ENCODE results near the gene PCDH9. TPM values are rescaled to one million over a fixed set of nuclear protein-coding genes. Genes with fewer than 3 reads are reported as not detected.

Gene PCDH9
- total and polyA plus RNA-seq, 5 donors from 2014 or later: 0.08 to 0.77 (median 0.09) TPM

- no peak overlapping the region for H3K4me3 Mint-ChIP-seq
- H3K9me3 Mint-ChIP-seq: peaks cover 0 to 23% (median 7%) of the 10 kb centered on the region in 7 donors
Observed at GRCh38 chr13:66343224-66343828, 886.8 kb downstream of the PCDH9 start.

GRCh38 chr13:66341635-66342377, 888.3 kb downstream of the PCDH9 start:
- DNase-seq: no peak
- no peak for ATAC-seq (ENCODE audit: low read depth in 2 of 2)
- H3K9me3 ChIP-seq (ENCODE audit: control insufficient read depth in 2 of 2, low read length in 2 of 2): peaks cover 0 to 7% of the 10 kb centered on the region in 2 experiments
- Mint-ChIP-seq H3K9me3 (peaks cover 0 to 14% (median 6%) of the 10 kb centered on the region in 7 donors), H3K4me3 (no peak overlapping the region), H3K36me3 (no peaks in the 10 kb centered on the region), H3K4me1 (no peaks in the 10 kb centered on the region), H3K27me3 (no peaks in the 10 kb centered on the region), H3K27ac (no peak overlapping the region)
- H3K36me3 ChIP-seq (ENCODE audit: control insufficient read depth, insufficient read depth, low read length): no peaks in the 10 kb centered on the region
- no peak overlapping the region for H3K4me3 ChIP-seq (ENCODE audit: low read depth, low read length)
- H3K27ac ChIP-seq (ENCODE audit: insufficient read depth, low read length, poor library complexity, severe bottlenecking): no peak overlapping the region
- no peaks in the 10 kb centered on the region for H3K4me1 ChIP-seq (ENCODE audit: control insufficient read depth, insufficient read depth, low read length, poor library complexity, severe bottlenecking)
- no peaks in the 10 kb centered on the region for H3K27me3 ChIP-seq (ENCODE audit: control insufficient read depth, insufficient read depth, low read length)

More at GRCh38 chr13:66343224-66343828, 886.8 kb downstream of the PCDH9 start:
- no peaks in the 10 kb centered on the region for H3K4me1 Mint-ChIP-seq
- no peaks in the 10 kb centered on the region for H3K36me3 Mint-ChIP-seq
- H3K27me3 Mint-ChIP-seq: no peaks in the 10 kb centered on the region
- Histone ChIP-seq H3K27me3 (ENCODE audit: control insufficient read depth, insufficient read depth, low read length) (no peaks in the 10 kb centered on the region), H3K4me3 (ENCODE audit: low read depth, low read length) (no peak overlapping the region), H3K27ac (ENCODE audit: insufficient read depth, low read length, poor library complexity, severe bottlenecking) (no peak overlapping the region), H3K4me1 (ENCODE audit: control insufficient read depth, insufficient read depth, low read length, poor library complexity, severe bottlenecking) (no peaks in the 10 kb centered on the region), H3K9me3 (ENCODE audit: control insufficient read depth in 2 of 2, low read length in 2 of 2) (peaks cover 0 to 7% of the 10 kb centered on the region in 2 experiments), H3K36me3 (ENCODE audit: control insufficient read depth, insufficient read depth, low read length) (no peaks in the 10 kb centered on the region)
- DNase-seq: no peak
- no peak overlapping the region for H3K27ac Mint-ChIP-seq
- no peak for ATAC-seq (ENCODE audit: low read depth in 2 of 2)

GRCh38 chr13:66339214-66339613, 890.9 kb downstream of the PCDH9 start:
- Mint-ChIP-seq H3K4me1 (no peaks in the 10 kb centered on the region), H3K27me3 (no peaks in the 10 kb centered on the region), H3K36me3 (no peaks in the 10 kb centered on the region), H3K9me3 (peaks cover 0 to 13% (median 6%) of the 10 kb centered on the region in 7 donors), H3K27ac (no peak overlapping the region), H3K4me3 (no peak overlapping the region)
- ATAC-seq (ENCODE audit: low read depth in 2 of 2) (no peak), DNase-seq (no peak)
- Histone ChIP-seq H3K36me3 (ENCODE audit: control insufficient read depth, insufficient read depth, low read length) (no peaks in the 10 kb centered on the region), H3K4me3 (ENCODE audit: low read depth, low read length) (no peak overlapping the region), H3K4me1 (ENCODE audit: control insufficient read depth, insufficient read depth, low read length, poor library complexity, severe bottlenecking) (no peaks in the 10 kb centered on the region), H3K9me3 (ENCODE audit: control insufficient read depth in 2 of 2, low read length in 2 of 2) (no peaks in the 10 kb centered on the region), H3K27me3 (ENCODE audit: control insufficient read depth, insufficient read depth, low read length) (no peaks in the 10 kb centered on the region), H3K27ac (ENCODE audit: insufficient read depth, low read length, poor library complexity, severe bottlenecking) (no peak overlapping the region)

- no peaks in the 10 kb centered on the region for H3K36me3 ChIP-seq (ENCODE audit: control insufficient read depth, insufficient read depth, low read length)
- no peak overlapping the region for H3K27ac ChIP-seq (ENCODE audit: insufficient read depth, low read length, poor library complexity, severe bottlenecking)
- Mint-ChIP-seq H3K27ac (no peak overlapping the region), H3K9me3 (peaks cover 0 to 14% (median 6%) of the 10 kb centered on the region in 7 donors), H3K4me1 (no peaks in the 10 kb centered on the region), H3K4me3 (no peak overlapping the region), H3K27me3 (no peaks in the 10 kb centered on the region), H3K36me3 (no peaks in the 10 kb centered on the region)
- DNase-seq (no peak), ATAC-seq (ENCODE audit: low read depth in 2 of 2) (no peak)
- H3K4me1 ChIP-seq (ENCODE audit: control insufficient read depth, insufficient read depth, low read length, poor library complexity, severe bottlenecking): no peaks in the 10 kb centered on the region
- H3K9me3 ChIP-seq (ENCODE audit: control insufficient read depth in 2 of 2, low read length in 2 of 2): no peaks in the 10 kb centered on the region
- no peaks in the 10 kb centered on the region for H3K27me3 ChIP-seq (ENCODE audit: control insufficient read depth, insufficient read depth, low read length)
- H3K4me3 ChIP-seq (ENCODE audit: low read depth, low read length): no peak overlapping the region
Observed at GRCh38 chr13:66338542-66338941, 891.6 kb downstream of the PCDH9 start.

- Mint-ChIP-seq H3K4me1 (no peaks in the 10 kb centered on the region), H3K36me3 (no peaks in the 10 kb centered on the region), H3K4me3 (no peak overlapping the region), H3K27ac (no peak overlapping the region), H3K9me3 (peaks cover 0 to 10% (median 6%) of the 10 kb centered on the region in 7 donors), H3K27me3 (no peaks in the 10 kb centered on the region)
- Histone ChIP-seq H3K27ac (ENCODE audit: insufficient read depth, low read length, poor library complexity, severe bottlenecking) (no peak overlapping the region), H3K36me3 (ENCODE audit: control insufficient read depth, insufficient read depth, low read length) (no peaks in the 10 kb centered on the region), H3K27me3 (ENCODE audit: control insufficient read depth, insufficient read depth, low read length) (no peaks in the 10 kb centered on the region), H3K4me1 (ENCODE audit: control insufficient read depth, insufficient read depth, low read length, poor library complexity, severe bottlenecking) (no peaks in the 10 kb centered on the region), H3K9me3 (ENCODE audit: control insufficient read depth in 2 of 2, low read length in 2 of 2) (no peaks in the 10 kb centered on the region), H3K4me3 (ENCODE audit: low read depth, low read length) (no peak overlapping the region)
- no peak for ATAC-seq (ENCODE audit: low read depth in 2 of 2)
- DNase-seq: no peak
Observed at GRCh38 chr13:66335626-66336025, 894.5 kb downstream of the PCDH9 start.

- DNase-seq (no peak), ATAC-seq (ENCODE audit: low read depth in 2 of 2) (no peak)
- Histone ChIP-seq H3K4me1 (ENCODE audit: control insufficient read depth, insufficient read depth, low read length, poor library complexity, severe bottlenecking) (no peaks in the 10 kb centered on the region), H3K4me3 (ENCODE audit: low read depth, low read length) (no peak overlapping the region), H3K27me3 (ENCODE audit: control insufficient read depth, insufficient read depth, low read length) (no peaks in the 10 kb centered on the region), H3K36me3 (ENCODE audit: control insufficient read depth, insufficient read depth, low read length) (no peaks in the 10 kb centered on the region), H3K9me3 (ENCODE audit: control insufficient read depth in 2 of 2, low read length in 2 of 2) (peaks cover 0 to 5% of the 10 kb centered on the region in 2 experiments), H3K27ac (ENCODE audit: insufficient read depth, low read length, poor library complexity, severe bottlenecking) (no peak overlapping the region)
- Mint-ChIP-seq H3K4me3 (no peak overlapping the region), H3K36me3 (no peaks in the 10 kb centered on the region), H3K27ac (no peak overlapping the region), H3K4me1 (no peaks in the 10 kb centered on the region), H3K27me3 (no peaks in the 10 kb centered on the region), H3K9me3 (peaks cover 2 to 18% (median 9%) of the 10 kb centered on the region in 7 donors)
Observed at GRCh38 chr13:66329988-66330451, 900.1 kb downstream of the PCDH9 start.

GRCh38 chr13:66328476-66328875, 901.7 kb downstream of the PCDH9 start:
- ATAC-seq (ENCODE audit: low read depth in 2 of 2): no peak
- H3K4me1 Mint-ChIP-seq: no peaks in the 10 kb centered on the region
- Histone ChIP-seq H3K27ac (ENCODE audit: insufficient read depth, low read length, poor library complexity, severe bottlenecking) (no peak overlapping the region), H3K4me1 (ENCODE audit: control insufficient read depth, insufficient read depth, low read length, poor library complexity, severe bottlenecking) (no peaks in the 10 kb centered on the region), H3K4me3 (ENCODE audit: low read depth, low read length) (no peak overlapping the region), H3K9me3 (ENCODE audit: control insufficient read depth in 2 of 2, low read length in 2 of 2) (peaks cover 0 to 5% of the 10 kb centered on the region in 2 experiments), H3K27me3 (ENCODE audit: control insufficient read depth, insufficient read depth, low read length) (no peaks in the 10 kb centered on the region), H3K36me3 (ENCODE audit: control insufficient read depth, insufficient read depth, low read length) (no peaks in the 10 kb centered on the region)
- peaks cover 3 to 13% (median 9%) of the 10 kb centered on the region in 7 donors for H3K9me3 Mint-ChIP-seq
- no peak overlapping the region for H3K4me3 Mint-ChIP-seq
- H3K27me3 Mint-ChIP-seq: no peaks in the 10 kb centered on the region
- DNase-seq: no peak
- H3K36me3 Mint-ChIP-seq: no peaks in the 10 kb centered on the region
- H3K27ac Mint-ChIP-seq: no peak overlapping the region

Data from CD4-positive, CD25-positive, alpha-beta regulatory T cell (primary cell).